Activated T-cell treated with anti-CD3 and anti-CD28 coated beads, Interleukin-2, amount 50 U/mL, for 24 hours (primary cell): ENCODE results near the gene GNAL.

Experiments used
- DNase-seq: peaks from one replicate; pipeline ENCODE4 v3.0.0-alpha.2; 2020
- H3K27ac Mint-ChIP-seq: 2 replicates; pipeline ENCODE4 v1.8.0; 2020; ENCODE audit warnings: mild to moderate bottlenecking, mixed read lengths
- H3K27me3 Mint-ChIP-seq: 2 replicates; pipeline ENCODE4 v1.8.0; 2020; ENCODE audit warnings: mixed read lengths
- H3K36me3 Mint-ChIP-seq: 2 replicates; pipeline ENCODE4 v1.8.0; 2020; ENCODE audit warnings: low read depth, mixed read lengths
- H3K4me1 Mint-ChIP-seq: 2 replicates; pipeline ENCODE4 v1.8.0; 2020; ENCODE audit warnings: low read depth, mixed read lengths
- H3K4me3 Mint-ChIP-seq: 2 replicates; pipeline ENCODE4 v1.8.0; 2020; ENCODE audit warnings: mild to moderate bottlenecking, moderate library complexity, mixed read lengths
- H3K9me3 Mint-ChIP-seq: 2 replicates; pipeline ENCODE4 v1.8.0; 2020; ENCODE audit warnings: mixed read lengths

Gene GNAL

GRCh38 chr18:11860594-11861450, 171.8 kb downstream of the GNAL start:
- peak; percentile 8 for DNase-seq
- H3K9me3 Mint-ChIP-seq, result no peaks in the 10 kb centered on the region
- peak overlapping the region; percentile 14 for H3K27ac Mint-ChIP-seq
- no peak overlapping the region for H3K4me3 Mint-ChIP-seq
- no peaks in the 10 kb centered on the region for H3K36me3 Mint-ChIP-seq
- H3K27me3 Mint-ChIP-seq, result no peaks in the 10 kb centered on the region
- H3K4me1 Mint-ChIP-seq, result peaks cover 11% of the 10 kb centered on the region

- Mint-ChIP-seq H3K27me3 (peaks cover under 1% of the 10 kb centered on the region), H3K4me3 (no peak overlapping the region), H3K27ac (no peak overlapping the region), H3K4me1 (peaks cover 11% of the 10 kb centered on the region), H3K36me3 (no peaks in the 10 kb centered on the region), H3K9me3 (no peaks in the 10 kb centered on the region)
- DNase-seq, result no peak
Measured at GRCh38 chr18:11861583-11862288, 172.7 kb downstream of the GNAL start.

GRCh38 chr18:11862468-11863137, 173.5 kb downstream of the GNAL start:
- H3K36me3 Mint-ChIP-seq, result no peaks in the 10 kb centered on the region
- peaks cover 3% of the 10 kb centered on the region for H3K27me3 Mint-ChIP-seq
- no peak overlapping the region for H3K27ac Mint-ChIP-seq
- no peaks in the 10 kb centered on the region for H3K9me3 Mint-ChIP-seq
- no peak overlapping the region for H3K4me3 Mint-ChIP-seq
- DNase-seq, result no peak
- H3K4me1 Mint-ChIP-seq, result peaks cover 9% of the 10 kb centered on the region

GRCh38 chr18:11864471-11864870, 175.4 kb downstream of the GNAL start:
- Mint-ChIP-seq H3K4me1 (peaks cover 8% of the 10 kb centered on the region), H3K9me3 (no peaks in the 10 kb centered on the region), H3K27me3 (peaks cover 10% of the 10 kb centered on the region), H3K4me3 (no peak overlapping the region), H3K27ac (no peak overlapping the region), H3K36me3 (no peaks in the 10 kb centered on the region)
- DNase-seq, result no peak

- Mint-ChIP-seq H3K36me3 (no peaks in the 10 kb centered on the region), H3K27me3 (peaks cover 10% of the 10 kb centered on the region), H3K27ac (no peak overlapping the region), H3K4me1 (peaks cover 4% of the 10 kb centered on the region), H3K9me3 (no peaks in the 10 kb centered on the region), H3K4me3 (no peak overlapping the region)
- peak; percentile 21 for DNase-seq
Measured at GRCh38 chr18:11865071-11865470, 176.0 kb downstream of the GNAL start.

GRCh38 chr18:11866329-11866728, 177.3 kb downstream of the GNAL start:
- no peak overlapping the region for H3K4me3 Mint-ChIP-seq
- DNase-seq, result no peak
- H3K9me3 Mint-ChIP-seq, result no peaks in the 10 kb centered on the region
- H3K36me3 Mint-ChIP-seq, result no peaks in the 10 kb centered on the region
- H3K4me1 Mint-ChIP-seq, result peaks cover under 1% of the 10 kb centered on the region
- H3K27me3 Mint-ChIP-seq, result peaks cover 10% of the 10 kb centered on the region
- no peak overlapping the region for H3K27ac Mint-ChIP-seq

GRCh38 chr18:11866764-11867163, 177.7 kb downstream of the GNAL start:
- Mint-ChIP-seq H3K4me3 (no peak overlapping the region), H3K4me1 (peaks cover 1% of the 10 kb centered on the region), H3K36me3 (no peaks in the 10 kb centered on the region), H3K9me3 (no peaks in the 10 kb centered on the region), H3K27ac (no peak overlapping the region), H3K27me3 (peaks cover 10% of the 10 kb centered on the region)
- DNase-seq, result no peak

GRCh38 chr18:11868230-11868629, 179.2 kb downstream of the GNAL start:
- no peak overlapping the region for H3K4me3 Mint-ChIP-seq
- no peaks in the 10 kb centered on the region for H3K9me3 Mint-ChIP-seq
- no peaks in the 10 kb centered on the region for H3K36me3 Mint-ChIP-seq
- no peak for DNase-seq
- H3K4me1 Mint-ChIP-seq, result peaks cover 1% of the 10 kb centered on the region
- H3K27ac Mint-ChIP-seq, result no peak overlapping the region
- H3K27me3 Mint-ChIP-seq, result peaks cover 10% of the 10 kb centered on the region

GRCh38 chr18:11871501-11871900, 182.4 kb downstream of the GNAL start:
- peaks cover 1% of the 10 kb centered on the region for H3K4me1 Mint-ChIP-seq

GRCh38 chr18:11872479-11873136, 183.5 kb downstream of the GNAL start:
- peaks cover 5% of the 10 kb centered on the region for H3K36me3 Mint-ChIP-seq
- DNase-seq, result peak; percentile 23
- H3K27me3 Mint-ChIP-seq, result peaks cover 7% of the 10 kb centered on the region
- H3K4me3 Mint-ChIP-seq, result no peak overlapping the region
- H3K9me3 Mint-ChIP-seq, result no peaks in the 10 kb centered on the region
- H3K27ac Mint-ChIP-seq, result no peak overlapping the region
- peaks cover 1% of the 10 kb centered on the region for H3K4me1 Mint-ChIP-seq

More at GRCh38 chr18:11871501-11871900, 182.4 kb downstream of the GNAL start:
- H3K36me3 Mint-ChIP-seq, result no peaks in the 10 kb centered on the region
- H3K4me3 Mint-ChIP-seq, result no peak overlapping the region
- peaks cover 10% of the 10 kb centered on the region for H3K27me3 Mint-ChIP-seq
- DNase-seq, result no peak
- H3K9me3 Mint-ChIP-seq, result no peaks in the 10 kb centered on the region
- no peak overlapping the region for H3K27ac Mint-ChIP-seq

GRCh38 chr18:11873670-11874340, 184.7 kb downstream of the GNAL start:
- peaks cover under 1% of the 10 kb centered on the region for H3K27me3 Mint-ChIP-seq

GRCh38 chr18:11874676-11875075, 185.6 kb downstream of the GNAL start:
- H3K36me3 Mint-ChIP-seq, result peaks cover 6% of the 10 kb centered on the region
- no peaks in the 10 kb centered on the region for H3K9me3 Mint-ChIP-seq
- no peak overlapping the region for H3K4me3 Mint-ChIP-seq
- H3K27ac Mint-ChIP-seq, result no peak overlapping the region
- DNase-seq, result no peak
- H3K27me3 Mint-ChIP-seq, result no peaks in the 10 kb centered on the region
- peaks cover 1% of the 10 kb centered on the region for H3K4me1 Mint-ChIP-seq

More at GRCh38 chr18:11873670-11874340, 184.7 kb downstream of the GNAL start:
- Mint-ChIP-seq H3K4me3 (no peak overlapping the region), H3K27ac (no peak overlapping the region), H3K9me3 (no peaks in the 10 kb centered on the region), H3K4me1 (peaks cover 1% of the 10 kb centered on the region), H3K36me3 (peaks cover 6% of the 10 kb centered on the region)
- DNase-seq, result peak; percentile 19

- Mint-ChIP-seq H3K27ac (no peak overlapping the region), H3K4me3 (no peak overlapping the region)
Measured at GRCh38 chr18:11877497-11878135, 188.6 kb downstream of the GNAL start.

More at GRCh38 chr18:11877497-11878135, 188.6 kb downstream of the GNAL start:
- no peaks in the 10 kb centered on the region for H3K4me1 Mint-ChIP-seq
- H3K9me3 Mint-ChIP-seq, result no peaks in the 10 kb centered on the region
- no peak for DNase-seq
- H3K27me3 Mint-ChIP-seq, result no peaks in the 10 kb centered on the region
- H3K36me3 Mint-ChIP-seq, result peaks cover 21% of the 10 kb centered on the region
